CD14-positive monocyte (primary cell): Measurements from ENCODE around the gene SEMA3D. TPM values are rescaled to one million over a fixed set of nuclear protein-coding genes. Genes with fewer than 3 reads are reported as not detected.

Experiments
- DNase-seq, 3 donors: peaks; one replicate each; pipeline ENCODE4 v3.0.0-alpha.2; 2011 to 2022
- H2AFZ ChIP-seq: 2 replicates; pipeline ENCODE4 v1.6.0; 2012; ENCODE audit warnings: mild to moderate bottlenecking, low read depth, low read length, inconsistent platforms; ENCODE audit not compliant: insufficient read depth, poor library complexity, severe bottlenecking
- H3K27ac ChIP-seq, 2 donors: 1 replicate in 1 of 2; 2 replicates in 1 of 2; pipeline ENCODE4 v1.5.1; 2012 to 2013; ENCODE audit warnings: low read length in 2 of 2, control low read depth in 1 of 2, inconsistent platforms in 1 of 2, low read depth in 1 of 2, mild to moderate bottlenecking in 1 of 2
- H3K27me3 ChIP-seq, 2 donors: one replicate each; pipeline versions ENCODE4 v1.6.0 to v1.6.1; 2011 to 2013; ENCODE audit warnings: low read length in 2 of 2; ENCODE audit not compliant: control insufficient read depth in 2 of 2, insufficient read depth in 2 of 2
- H3K36me3 ChIP-seq, 2 donors: replicated peaks in 1 of 2; 1 replicate in 1 of 2; 2 replicates in 1 of 2; pipeline versions ENCODE4 v1.5.1 to v1.6.1; 2012 to 2013; ENCODE audit warnings: low read length in 2 of 2, control low read depth in 1 of 2, inconsistent platforms in 1 of 2, mild to moderate bottlenecking in 1 of 2; ENCODE audit not compliant: insufficient read depth in 2 of 2, control insufficient read depth in 1 of 2
- H3K4me1 ChIP-seq, 2 donors: 1 replicate in 1 of 2; 2 replicates in 1 of 2; pipeline versions ENCODE4 v1.5.1 to v1.6.1; 2012 to 2013; ENCODE audit warnings: low read length in 2 of 2, control low read depth in 1 of 2, inconsistent platforms in 1 of 2, mild to moderate bottlenecking in 1 of 2, moderate library complexity in 1 of 2; ENCODE audit not compliant: insufficient read depth in 2 of 2, control insufficient read depth in 1 of 2
- H3K4me2 ChIP-seq: replicated peaks from 2 replicates; pipeline ENCODE3; 2012; ENCODE audit warnings: low read length, moderate library complexity, mild to moderate bottlenecking; ENCODE audit not compliant: poor library complexity, severe bottlenecking; ENCODE audit errors: extremely low read depth
- H3K4me3 ChIP-seq, 3 experiments: fragments of 200-600 bp in 1 of 3; sonication (generic) in 1 of 3; replicated peaks in 1 of 3; 1 replicate in 2 of 3; 2 replicates in 1 of 3; pipeline ENCODE4 v1.5.1; 2011 to 2013; ENCODE audit warnings: low read length in 3 of 3, mild to moderate bottlenecking in 3 of 3, control low read depth in 2 of 3, low read depth in 2 of 3, inconsistent platforms in 1 of 3, moderate library complexity in 1 of 3
- H3K79me2 ChIP-seq: 2 replicates; pipeline ENCODE4 v1.6.0; 2012; ENCODE audit warnings: mild to moderate bottlenecking, control low read depth, inconsistent platforms, low read length, moderate library complexity; ENCODE audit not compliant: insufficient read depth
- H3K9ac ChIP-seq: 2 replicates; pipeline ENCODE4 v1.6.0; 2017; ENCODE audit warnings: low read length, mild to moderate bottlenecking; ENCODE audit not compliant: insufficient read depth, poor library complexity, severe bottlenecking
- H3K9me3 ChIP-seq, 2 donors: replicated peaks in 1 of 2; 1 replicate in 1 of 2; 2 replicates in 1 of 2; pipeline versions ENCODE4 v1.5.1 to v1.6.1; 2012 to 2013; ENCODE audit warnings: low read length in 2 of 2, control low read depth in 1 of 2; ENCODE audit not compliant: control insufficient read depth in 1 of 2, insufficient read depth in 1 of 2
- H4K20me1 ChIP-seq: 2 replicates; pipeline ENCODE4 v1.6.0; 2012; ENCODE audit warnings: mild to moderate bottlenecking, low read length, control low read depth, moderate library complexity; ENCODE audit not compliant: insufficient read depth
- H3K27ac Mint-ChIP-seq, 7 donors: one replicate each; pipeline ENCODE4 v1.8.0; 2020; ENCODE audit warnings: mild to moderate bottlenecking in 7 of 7, mixed read lengths in 7 of 7, moderate library complexity in 6 of 7, inconsistent platforms in 2 of 7
- H3K27me3 Mint-ChIP-seq, 3 donors: one replicate each; pipeline ENCODE4 v1.8.0; 2021 to 2022; ENCODE audit warnings: low read depth in 3 of 3, mild to moderate bottlenecking in 3 of 3, mixed read lengths in 3 of 3, moderate library complexity in 3 of 3, inconsistent platforms in 1 of 3
- H3K36me3 Mint-ChIP-seq, 2 donors: one replicate each; pipeline ENCODE4 v1.8.0; 2020; ENCODE audit warnings: mixed read lengths in 2 of 2, inconsistent platforms in 1 of 2, mild to moderate bottlenecking in 1 of 2
- H3K4me1 Mint-ChIP-seq: one replicate; pipeline ENCODE4 v1.8.0; 2020; ENCODE audit warnings: mild to moderate bottlenecking, mixed read lengths
- H3K4me3 Mint-ChIP-seq, 2 donors: one replicate each; pipeline ENCODE4 v1.8.0; 2020; ENCODE audit warnings: mild to moderate bottlenecking in 2 of 2, mixed read lengths in 2 of 2, moderate library complexity in 1 of 2
- H3K9me3 Mint-ChIP-seq, 7 donors: one replicate each; pipeline ENCODE4 v1.8.0; 2020 to 2022; ENCODE audit warnings: mixed read lengths in 7 of 7, mild to moderate bottlenecking in 6 of 7, moderate library complexity in 6 of 7, inconsistent platforms in 2 of 7
- CTCF ChIP-seq: fragments of 200-600 bp; IDR thresholded peaks from one replicate; pipeline ENCODE4 v1.8.0; 2022; ENCODE audit warnings: antibody characterized with exemption, mild to moderate bottlenecking
- WGBS: methylation state at CpG from one replicate; pipeline ENCODE4 v1.1.5; 2013; ENCODE audit warnings: missing lambda C conversion rate; ENCODE audit not compliant: insufficient coverage; 5-methylcytosine and 5-hydroxymethylcytosine counted together
- intact Hi-C, 2 donors: fragments of 100-400 bp; cut with micrococcal nuclease; formaldehyde crosslinking; loops; one replicate each; pipeline versions ENCODE4 v1.15.0 to v1.15.1; 2023
- polyA plus RNA-seq, 3 donors: library from polyadenylated mRNA; depleted of rRNA in 1 of 3; unstranded in 2 of 3; stranded (reverse) in 1 of 3; fragments of 300-500 nt in 2 of 3; fragments of >200 nt in 1 of 3; fragmentation: Illumina TruSeq in 2 of 3; gene quantifications; 1 replicate in 2 of 3; 2 replicates in 1 of 3; pipeline ENCODE4 v1.2.3, GENCODE V29; 2012 to 2021

Gene SEMA3D
- polyA plus RNA-seq, 3 donors = not detected

DNA sequence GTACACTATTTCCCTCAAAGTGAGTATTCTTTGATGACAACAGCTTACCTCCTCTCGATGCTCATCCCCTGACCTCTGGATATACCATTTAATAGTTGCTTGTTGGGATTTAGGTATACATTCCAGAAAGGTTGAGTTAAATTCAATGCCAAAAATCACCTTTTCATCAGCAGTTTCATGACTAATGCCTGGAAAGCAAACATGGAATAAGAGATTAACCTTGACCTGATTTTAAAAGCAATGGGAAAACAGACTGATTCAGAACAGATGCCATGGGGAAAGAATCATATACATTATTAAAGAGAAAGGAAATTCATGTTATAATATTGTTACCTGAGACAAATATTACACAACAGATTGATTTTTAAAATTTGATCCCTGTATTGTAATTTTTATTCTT, 180.1 kb downstream of the SEMA3D start:
- no peaks in the 10 kb centered on the region for H3K9me3 Mint-ChIP-seq
- H3K4me3 Mint-ChIP-seq = no peak overlapping the region
- Histone ChIP-seq H3K9ac (no peak overlapping the region), H3K27me3 (no peaks in the 10 kb centered on the region), H2AFZ (no peak overlapping the region), H3K4me3 (no peak overlapping the region), H3K4me2 (no peak overlapping the region), H4K20me1 (no peaks in the 10 kb centered on the region), H3K36me3 (no peaks in the 10 kb centered on the region), H3K9me3 (no peaks in the 10 kb centered on the region), H3K4me1 (no peaks in the 10 kb centered on the region), H3K79me2 (no peaks in the 10 kb centered on the region), H3K27ac (no peak overlapping the region)
- DNase-seq = no peak
- intact Hi-C loops = no loop called here
- TF ChIP-seq CTCF = no peak
- H3K27ac Mint-ChIP-seq = no peak overlapping the region
- no peaks in the 10 kb centered on the region for H3K27me3 Mint-ChIP-seq
- no CpG with 5 or more reads among the region's 1 CpG for WGBS
- H3K4me1 Mint-ChIP-seq = peaks cover 2% of the 10 kb centered on the region
- no peaks in the 10 kb centered on the region for H3K36me3 Mint-ChIP-seq

DNA sequence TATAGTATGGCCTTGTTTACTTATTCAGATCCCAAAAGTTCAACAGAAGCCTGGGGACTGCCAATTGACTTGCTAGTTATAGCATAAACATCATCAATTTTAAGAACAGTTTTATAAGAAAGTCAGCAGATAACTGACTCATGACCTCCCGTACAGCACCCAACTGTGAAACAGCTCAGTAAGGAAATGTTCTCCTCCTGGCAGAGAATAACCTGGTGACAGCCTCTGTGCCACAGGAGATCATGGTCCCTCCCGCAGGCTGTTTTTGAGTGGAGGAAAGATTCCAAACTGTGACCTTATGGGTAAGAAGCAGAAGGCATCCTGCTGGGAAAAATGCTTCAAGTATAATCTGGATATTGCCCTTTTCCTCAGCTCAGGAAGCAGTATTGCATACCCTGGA, 182.5 kb downstream of the SEMA3D start:
- no peak overlapping the region for H3K27ac Mint-ChIP-seq
- no peaks in the 10 kb centered on the region for H3K9me3 Mint-ChIP-seq
- Histone ChIP-seq H2AFZ (no peak overlapping the region), H3K9ac (no peak overlapping the region), H3K4me3 (no peak overlapping the region), H3K27me3 (no peaks in the 10 kb centered on the region), H3K36me3 (no peaks in the 10 kb centered on the region), H3K9me3 (no peaks in the 10 kb centered on the region), H3K79me2 (no peaks in the 10 kb centered on the region), H3K27ac (no peak overlapping the region), H3K4me2 (no peak overlapping the region), H4K20me1 (no peaks in the 10 kb centered on the region), H3K4me1 (no peaks in the 10 kb centered on the region)
- no peak overlapping the region for H3K4me3 Mint-ChIP-seq
- DNase-seq = no peak
- H3K36me3 Mint-ChIP-seq = no peaks in the 10 kb centered on the region
- 83% methylated on average over 2 of the region's 2 CpGs for WGBS
- intact Hi-C loops = no loop called here
- H3K4me1 Mint-ChIP-seq = no peaks in the 10 kb centered on the region
- peaks cover 0 to under 1% (median 0%) of the 10 kb centered on the region in 3 donors for H3K27me3 Mint-ChIP-seq
- no peak for TF ChIP-seq CTCF
